Measurements from ENCODE around the gene RASEF.

The RASEF gene

DNA sequence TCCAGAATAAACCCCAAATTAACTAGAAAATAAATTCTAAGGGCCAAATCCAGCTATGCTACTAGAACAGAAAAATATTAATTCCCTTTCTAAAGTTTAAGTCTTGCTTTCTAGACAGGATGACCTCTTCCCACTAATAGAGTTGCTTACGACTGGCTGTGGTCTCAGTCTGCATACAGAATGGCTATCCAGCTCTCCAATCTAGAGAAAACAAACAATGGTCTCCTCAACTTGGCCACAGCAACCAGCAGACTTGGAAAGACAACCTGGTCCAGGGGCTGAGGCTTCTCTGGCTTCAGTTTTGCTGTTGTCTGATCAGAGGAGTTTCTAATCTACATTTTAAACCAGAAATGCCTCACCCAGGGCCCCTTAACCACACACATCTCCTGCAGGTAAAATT lies 28.9 kb downstream of the RASEF start:
- ATAC-seq (no peak), DNase-seq (ENCODE audit: low spot score in 2 of 2) (no peak)
- Mint-ChIP-seq H3K27ac (no peak overlapping the region), H3K36me3 (no peaks in the 10 kb centered on the region), H3K4me3 (no peak overlapping the region), H3K4me1 (no peaks in the 10 kb centered on the region), H3K9me3 (peaks cover 3% of the 10 kb centered on the region)

GRCh38 chr9:83032065-83032625 lies 30.8 kb downstream of the RASEF start:
- no peaks in the 10 kb centered on the region for H3K4me1 Mint-ChIP-seq
- H3K27ac Mint-ChIP-seq = no peak overlapping the region
- DNase-seq (ENCODE audit: low spot score in 2 of 2) (no peak), ATAC-seq (no peak)
- H3K9me3 Mint-ChIP-seq = peaks cover 3% of the 10 kb centered on the region
- H3K36me3 Mint-ChIP-seq = no peaks in the 10 kb centered on the region
- no peak overlapping the region for H3K4me3 Mint-ChIP-seq

GRCh38 chr9:83030391-83031107 lies 32.4 kb downstream of the RASEF start:
- H3K4me3 Mint-ChIP-seq = no peak overlapping the region
- ATAC-seq = no peak
- H3K9me3 Mint-ChIP-seq = peaks cover 3% of the 10 kb centered on the region
- H3K4me1 Mint-ChIP-seq = no peaks in the 10 kb centered on the region
- no peak overlapping the region for H3K27ac Mint-ChIP-seq
- H3K36me3 Mint-ChIP-seq = no peaks in the 10 kb centered on the region
- DNase-seq (ENCODE audit: low spot score in 2 of 2) = no peak

DNA sequence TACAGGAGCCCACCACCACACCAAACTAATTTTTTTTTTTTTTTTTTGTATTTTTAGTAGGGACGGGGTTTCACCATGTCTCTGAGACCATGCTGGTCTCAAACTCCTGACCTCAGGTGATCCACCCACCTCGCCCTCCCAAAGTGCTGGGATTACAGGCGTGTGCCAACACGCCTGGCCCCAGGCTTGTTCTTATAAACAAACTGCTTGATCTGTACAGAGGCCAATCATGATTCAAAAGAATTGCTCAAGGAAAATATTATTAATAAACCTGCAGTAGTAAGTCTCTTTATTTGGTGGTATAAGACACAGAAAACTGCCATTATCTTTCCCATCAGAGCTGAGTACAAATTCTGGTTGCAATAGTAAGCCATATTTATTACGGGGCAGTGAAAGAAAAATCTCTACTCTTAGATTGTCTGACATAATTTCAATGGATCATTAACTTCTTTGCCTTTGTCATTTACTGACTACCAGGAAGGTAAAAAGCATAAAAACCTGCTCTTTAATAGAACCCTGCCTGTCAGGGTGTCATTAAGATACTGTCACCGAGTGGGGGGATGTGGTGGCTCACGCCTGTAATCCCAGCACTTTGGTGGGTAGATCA lies 33.3 kb downstream of the RASEF start:
- H3K4me3 Mint-ChIP-seq = no peak overlapping the region
- DNase-seq (ENCODE audit: low spot score in 2 of 2) (no peak), ATAC-seq (no peak)
- no peaks in the 10 kb centered on the region for H3K36me3 Mint-ChIP-seq
- H3K27ac Mint-ChIP-seq = no peak overlapping the region
- H3K9me3 Mint-ChIP-seq = peaks cover 3% of the 10 kb centered on the region
- no peaks in the 10 kb centered on the region for H3K4me1 Mint-ChIP-seq

- Mint-ChIP-seq H3K36me3 (no peaks in the 10 kb centered on the region), H3K4me1 (no peaks in the 10 kb centered on the region), H3K4me3 (no peak overlapping the region), H3K27ac (no peak overlapping the region), H3K9me3 (peaks cover 3% of the 10 kb centered on the region)
- no peak for DNase-seq (ENCODE audit: low spot score in 2 of 2)
- no peak for ATAC-seq
These were observed 35.6 kb downstream of the RASEF start for GRCh38 chr9:83027153-83027891.

- no peaks in the 10 kb centered on the region for H3K36me3 Mint-ChIP-seq
- no peak overlapping the region for H3K27ac Mint-ChIP-seq
- ATAC-seq = peak; percentile 17
- H3K4me3 Mint-ChIP-seq = no peak overlapping the region
- DNase-seq (ENCODE audit: low spot score in 2 of 2) = no peak
- H3K4me1 Mint-ChIP-seq = no peaks in the 10 kb centered on the region
- peaks cover 10% of the 10 kb centered on the region for H3K9me3 Mint-ChIP-seq
These were observed 38.3 kb downstream of the RASEF start for GRCh38 chr9:83024506-83025125.

DNA sequence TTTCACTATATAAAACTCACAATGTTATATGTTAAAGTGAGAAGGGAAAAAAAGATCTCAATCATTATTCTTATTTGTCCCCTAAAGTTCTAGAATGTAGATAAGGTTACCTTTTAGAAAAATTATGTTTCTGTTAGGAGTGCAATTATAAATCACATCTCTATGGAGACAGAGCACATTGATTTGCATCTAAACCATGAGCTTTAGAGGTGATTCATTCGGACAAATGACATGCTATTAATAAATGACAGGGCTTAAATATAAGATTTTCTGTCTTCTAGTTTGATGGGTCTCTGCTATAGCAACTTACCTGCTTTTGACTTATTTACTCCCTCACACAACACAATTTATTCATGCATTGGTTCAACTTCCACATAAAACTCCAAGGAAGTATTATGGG lies 39.8 kb downstream of the RASEF start:
- H3K4me1 Mint-ChIP-seq = no peaks in the 10 kb centered on the region
- H3K4me3 Mint-ChIP-seq = no peak overlapping the region
- peaks cover 10% of the 10 kb centered on the region for H3K9me3 Mint-ChIP-seq
- DNase-seq (ENCODE audit: low spot score in 2 of 2) (no peak), ATAC-seq (no peak)
- no peaks in the 10 kb centered on the region for H3K36me3 Mint-ChIP-seq
- H3K27ac Mint-ChIP-seq = no peak overlapping the region

GRCh38 chr9:83020864-83021263 lies 42.1 kb downstream of the RASEF start:
- Mint-ChIP-seq H3K4me3 (no peak overlapping the region), H3K9me3 (peaks cover 10% of the 10 kb centered on the region)

GRCh38 chr9:83020327-83020726 lies 42.6 kb downstream of the RASEF start:
- Mint-ChIP-seq H3K36me3 (no peaks in the 10 kb centered on the region), H3K4me3 (no peak overlapping the region)

More at GRCh38 chr9:83020864-83021263, 42.1 kb downstream of the RASEF start:
- ATAC-seq (no peak), DNase-seq (ENCODE audit: low spot score in 2 of 2) (no peak)
- no peaks in the 10 kb centered on the region for H3K4me1 Mint-ChIP-seq
- no peaks in the 10 kb centered on the region for H3K36me3 Mint-ChIP-seq
- H3K27ac Mint-ChIP-seq = no peak overlapping the region

DNA sequence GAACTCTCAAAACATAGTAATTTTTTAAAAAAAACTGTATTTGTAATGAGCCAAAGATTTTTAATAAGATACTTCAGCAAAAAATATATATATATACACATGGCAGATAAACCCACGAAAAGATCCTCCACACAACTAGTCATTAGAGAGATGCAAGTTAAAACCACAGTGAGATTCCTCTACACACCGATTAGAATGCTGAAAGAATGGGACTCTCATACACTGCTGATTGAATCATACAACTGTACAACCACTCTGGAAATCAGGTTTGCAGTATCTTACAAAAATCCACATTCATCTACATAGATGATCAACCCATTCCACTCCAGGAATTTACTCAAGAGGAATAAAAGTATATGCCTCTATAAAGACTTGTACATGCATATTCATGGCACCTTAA lies 43.7 kb downstream of the RASEF start:
- H3K9me3 Mint-ChIP-seq = peaks cover 10% of the 10 kb centered on the region

More at GRCh38 chr9:83020327-83020726, 42.6 kb downstream of the RASEF start:
- no peak for ATAC-seq
- no peak overlapping the region for H3K27ac Mint-ChIP-seq
- peaks cover 10% of the 10 kb centered on the region for H3K9me3 Mint-ChIP-seq
- no peaks in the 10 kb centered on the region for H3K4me1 Mint-ChIP-seq
- DNase-seq (ENCODE audit: low spot score in 2 of 2) = no peak

DNA sequence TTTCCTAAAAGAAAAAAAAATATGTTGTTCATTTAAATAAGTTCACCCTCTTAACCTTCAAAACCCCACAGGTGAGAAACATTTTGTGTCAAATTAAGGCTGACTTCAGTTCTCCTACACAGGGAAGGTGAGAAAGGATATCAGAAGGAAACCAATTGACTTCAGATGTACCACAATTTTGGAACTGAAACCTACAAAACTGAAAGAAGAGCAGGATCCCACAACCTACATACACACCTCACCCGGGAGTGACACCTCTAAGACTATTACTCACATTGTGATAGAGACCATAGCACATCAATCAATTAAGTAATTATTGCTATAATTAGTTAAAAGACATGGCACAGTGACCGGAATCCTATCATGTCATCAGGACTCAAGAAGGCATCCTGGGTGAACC lies 47.0 kb downstream of the RASEF start:
- H3K4me3 Mint-ChIP-seq = no peak overlapping the region
- no peak for ATAC-seq
- no peak overlapping the region for H3K27ac Mint-ChIP-seq
- H3K9me3 Mint-ChIP-seq = peaks cover 6% of the 10 kb centered on the region
- no peaks in the 10 kb centered on the region for H3K36me3 Mint-ChIP-seq
- H3K4me1 Mint-ChIP-seq = no peaks in the 10 kb centered on the region
- DNase-seq (ENCODE audit: low spot score in 2 of 2) = no peak

More for the DNA sequence above, 43.7 kb downstream of the RASEF start:
- no peak for DNase-seq (ENCODE audit: low spot score in 2 of 2)
- ATAC-seq = no peak
- no peaks in the 10 kb centered on the region for H3K36me3 Mint-ChIP-seq
- H3K27ac Mint-ChIP-seq = no peak overlapping the region
- no peaks in the 10 kb centered on the region for H3K4me1 Mint-ChIP-seq
- H3K4me3 Mint-ChIP-seq = no peak overlapping the region

- no peak overlapping the region for H3K27ac Mint-ChIP-seq
- H3K4me3 Mint-ChIP-seq = no peak overlapping the region
- ATAC-seq = no peak
- DNase-seq (ENCODE audit: low spot score in 2 of 2) = no peak
- H3K4me1 Mint-ChIP-seq = no peaks in the 10 kb centered on the region
- H3K9me3 Mint-ChIP-seq = no peaks in the 10 kb centered on the region
- no peaks in the 10 kb centered on the region for H3K36me3 Mint-ChIP-seq
These were observed 48.9 kb downstream of the RASEF start for GRCh38 chr9:83013867-83014605.

- H3K9me3 Mint-ChIP-seq = peaks cover 3% of the 10 kb centered on the region
- no peaks in the 10 kb centered on the region for H3K4me1 Mint-ChIP-seq
- DNase-seq (ENCODE audit: low spot score in 2 of 2) = no peak
- no peak overlapping the region for H3K27ac Mint-ChIP-seq
- no peaks in the 10 kb centered on the region for H3K36me3 Mint-ChIP-seq
- ATAC-seq = no peak
- H3K4me3 Mint-ChIP-seq = no peak overlapping the region
These were observed 49.8 kb downstream of the RASEF start for GRCh38 chr9:83012922-83013838.
